ENCODE results near the gene TBC1D20.

DNA sequence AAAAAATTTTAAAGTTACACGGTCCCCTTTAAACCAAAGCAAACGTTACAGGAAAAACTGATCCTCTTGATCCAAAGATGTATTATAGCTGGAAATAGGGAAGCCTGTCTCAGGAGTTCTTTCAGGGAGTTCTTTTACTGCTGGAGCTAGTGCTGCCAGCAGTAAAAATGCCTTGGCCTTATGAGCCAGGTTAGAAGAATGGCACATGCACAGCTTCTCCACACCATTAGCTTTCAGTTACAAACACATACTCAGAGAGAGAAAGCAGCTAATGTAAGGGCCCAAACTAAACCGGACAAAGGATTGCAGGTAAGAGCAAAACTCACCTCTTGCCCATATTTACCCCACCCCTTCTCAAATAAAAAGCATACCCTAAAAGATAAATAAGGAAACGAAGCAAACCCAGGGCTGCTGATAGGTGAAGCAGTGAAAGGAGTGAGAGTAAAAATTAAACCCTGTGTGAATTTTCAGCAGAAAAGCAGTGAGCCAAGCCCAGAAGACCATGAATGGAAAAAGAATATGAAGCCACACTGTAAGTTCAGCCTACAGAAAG lies 19.0 kb downstream of the TBC1D20 start:
- TF ChIP-seq, protein P1, sequence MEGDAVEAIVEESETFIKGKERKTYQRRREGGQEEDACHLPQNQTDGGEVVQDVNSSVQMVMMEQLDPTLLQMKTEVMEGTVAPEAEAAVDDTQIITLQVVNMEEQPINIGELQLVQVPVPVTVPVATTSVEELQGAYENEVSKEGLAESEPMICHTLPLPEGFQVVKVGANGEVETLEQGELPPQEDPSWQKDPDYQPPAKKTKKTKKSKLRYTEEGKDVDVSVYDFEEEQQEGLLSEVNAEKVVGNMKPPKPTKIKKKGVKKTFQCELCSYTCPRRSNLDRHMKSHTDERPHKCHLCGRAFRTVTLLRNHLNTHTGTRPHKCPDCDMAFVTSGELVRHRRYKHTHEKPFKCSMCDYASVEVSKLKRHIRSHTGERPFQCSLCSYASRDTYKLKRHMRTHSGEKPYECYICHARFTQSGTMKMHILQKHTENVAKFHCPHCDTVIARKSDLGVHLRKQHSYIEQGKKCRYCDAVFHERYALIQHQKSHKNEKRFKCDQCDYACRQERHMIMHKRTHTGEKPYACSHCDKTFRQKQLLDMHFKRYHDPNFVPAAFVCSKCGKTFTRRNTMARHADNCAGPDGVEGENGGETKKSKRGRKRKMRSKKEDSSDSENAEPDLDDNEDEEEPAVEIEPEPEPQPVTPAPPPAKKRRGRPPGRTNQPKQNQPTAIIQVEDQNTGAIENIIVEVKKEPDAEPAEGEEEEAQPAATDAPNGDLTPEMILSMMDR (conservative IDR thresholded peaks at IDR 0.05 in 1 of 2, IDR thresholded peaks at IDR 0.05 in 1 of 2; ENCODE audit: low read depth in 1 of 2, low read length in 2 of 2) = no peak
- TF ChIP-seq EZH2 (IDR thresholded peaks at IDR 0.05; ENCODE audit: low read length, missing control alignments) = no peak
